Fibroblast of pulmonary artery (primary cell): Measurements from ENCODE around the gene TNN.
"Not testable (repeated sequence)": the region's sequence is repeated elsewhere in the genome, so short reads cannot be mapped to it uniquely, and the experiment has no call there.

ENCODE experiments used
- DNase-seq: peaks from one replicate; pipeline ENCODE4 v3.0.0-alpha.2; 2010; ENCODE audit warnings: low read depth
- H3K4me3 ChIP-seq: replicated peaks from 2 replicates; pipeline ENCODE4 v1.5.1; 2011; ENCODE audit warnings: low read depth, mild to moderate bottlenecking, control low read depth, low read length, moderate library complexity
- TF ChIP-seq, protein P1 (sequence below): IDR thresholded peaks from 2 replicates; pipeline ENCODE4 v1.5.1; 2011; ENCODE audit warnings: mild to moderate bottlenecking, control low read depth, low read length, inconsistent platforms; ENCODE audit errors: missing control alignments

TNN gene

DNA sequence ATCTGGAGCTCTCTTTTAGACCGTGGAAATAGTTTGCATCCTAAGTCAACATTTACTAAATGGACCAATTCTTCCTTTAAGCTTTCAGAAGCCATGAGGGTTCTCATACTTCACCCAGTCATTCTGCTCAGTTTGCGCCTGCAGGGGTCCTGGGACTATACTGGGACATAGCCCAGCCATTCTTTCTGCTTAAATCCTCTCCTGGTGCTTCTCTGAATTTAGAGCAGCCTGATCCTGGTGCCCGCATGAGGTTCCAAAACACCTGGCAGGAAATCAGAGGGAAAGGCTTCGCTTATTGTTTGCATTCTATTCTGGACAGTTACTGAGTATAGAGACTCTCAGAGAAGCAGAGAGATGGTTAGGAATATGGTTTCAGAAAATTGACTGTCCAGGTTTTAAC, 27.0 kb downstream of the TNN start:
- no peak for DNase-seq
- TF ChIP-seq, protein P1, sequence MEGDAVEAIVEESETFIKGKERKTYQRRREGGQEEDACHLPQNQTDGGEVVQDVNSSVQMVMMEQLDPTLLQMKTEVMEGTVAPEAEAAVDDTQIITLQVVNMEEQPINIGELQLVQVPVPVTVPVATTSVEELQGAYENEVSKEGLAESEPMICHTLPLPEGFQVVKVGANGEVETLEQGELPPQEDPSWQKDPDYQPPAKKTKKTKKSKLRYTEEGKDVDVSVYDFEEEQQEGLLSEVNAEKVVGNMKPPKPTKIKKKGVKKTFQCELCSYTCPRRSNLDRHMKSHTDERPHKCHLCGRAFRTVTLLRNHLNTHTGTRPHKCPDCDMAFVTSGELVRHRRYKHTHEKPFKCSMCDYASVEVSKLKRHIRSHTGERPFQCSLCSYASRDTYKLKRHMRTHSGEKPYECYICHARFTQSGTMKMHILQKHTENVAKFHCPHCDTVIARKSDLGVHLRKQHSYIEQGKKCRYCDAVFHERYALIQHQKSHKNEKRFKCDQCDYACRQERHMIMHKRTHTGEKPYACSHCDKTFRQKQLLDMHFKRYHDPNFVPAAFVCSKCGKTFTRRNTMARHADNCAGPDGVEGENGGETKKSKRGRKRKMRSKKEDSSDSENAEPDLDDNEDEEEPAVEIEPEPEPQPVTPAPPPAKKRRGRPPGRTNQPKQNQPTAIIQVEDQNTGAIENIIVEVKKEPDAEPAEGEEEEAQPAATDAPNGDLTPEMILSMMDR = no peak
- no peak overlapping the region for H3K4me3 ChIP-seq

DNA sequence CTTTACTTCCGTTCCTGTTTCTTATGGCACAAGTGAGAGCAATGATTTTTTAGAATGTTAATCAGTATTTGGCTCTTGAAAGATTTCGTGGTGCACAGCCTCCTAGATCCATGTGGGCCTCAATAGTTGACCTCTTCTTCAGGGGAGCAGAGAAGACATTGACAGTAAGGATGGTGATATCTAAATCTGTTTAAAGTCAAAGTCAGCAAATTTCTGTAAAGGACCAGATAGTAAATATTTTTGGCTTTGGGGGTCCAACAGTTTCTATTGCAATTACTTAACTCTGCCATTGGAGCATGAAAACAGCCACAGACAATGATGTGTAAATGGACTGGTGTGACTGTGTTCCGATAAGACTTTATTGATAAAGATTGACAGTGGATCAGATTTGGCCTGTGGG, 27.4 kb downstream of the TNN start:
- no peak for DNase-seq
- no peak overlapping the region for H3K4me3 ChIP-seq
- TF ChIP-seq, protein P1 = no peak

DNA sequence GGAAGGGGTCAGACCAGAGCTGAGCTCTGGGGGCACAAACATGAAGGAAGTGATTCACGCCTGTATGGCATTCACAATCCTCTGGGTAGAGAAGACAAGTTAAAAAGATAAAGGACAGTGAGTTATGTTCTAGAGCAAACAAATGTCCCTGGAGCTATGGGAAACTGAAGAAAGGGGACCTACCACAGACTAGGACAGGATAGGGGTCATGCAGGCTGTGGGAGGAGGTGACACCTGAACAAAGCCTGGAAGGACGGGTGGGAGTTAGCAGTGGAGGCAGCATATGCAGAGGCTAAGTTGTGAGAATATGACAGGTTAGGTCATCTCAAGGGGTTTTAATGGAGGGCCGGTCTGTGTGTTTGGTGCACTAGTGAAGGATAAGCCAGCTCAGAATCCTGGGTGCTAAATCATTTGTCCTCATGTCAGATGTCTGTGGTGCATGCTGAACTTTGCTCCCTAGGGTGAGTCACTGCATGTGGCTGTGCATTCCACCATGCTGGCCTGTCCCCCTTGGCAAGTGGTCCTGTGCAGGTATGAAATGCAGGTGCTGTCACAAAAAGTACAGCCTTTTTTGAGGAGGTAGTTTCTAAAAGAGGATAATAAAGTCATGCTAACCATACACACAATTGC, 28.5 kb downstream of the TNN start:
- TF ChIP-seq, protein P1 = no peak
- H3K4me3 ChIP-seq = no peak overlapping the region
- no peak for DNase-seq

DNA sequence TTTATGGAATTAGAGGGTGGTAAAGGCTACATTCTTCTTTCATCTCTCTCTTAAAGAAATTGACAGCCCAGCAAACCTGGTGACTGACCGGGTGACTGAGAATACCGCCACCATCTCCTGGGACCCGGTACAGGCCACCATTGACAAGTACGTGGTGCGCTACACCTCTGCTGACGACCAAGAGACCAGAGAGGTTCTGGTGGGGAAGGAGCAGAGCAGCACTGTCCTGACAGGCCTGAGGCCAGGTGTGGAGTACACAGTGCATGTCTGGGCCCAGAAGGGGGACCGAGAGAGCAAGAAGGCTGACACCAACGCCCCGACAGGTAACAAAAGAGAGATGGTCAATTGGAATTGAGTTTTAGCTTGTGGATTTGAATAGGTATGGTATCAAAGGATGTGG, 29.7 kb downstream of the TNN start:
- DNase-seq = no peak
- TF ChIP-seq, protein P1 = no peak
- no peak overlapping the region for H3K4me3 ChIP-seq

DNA sequence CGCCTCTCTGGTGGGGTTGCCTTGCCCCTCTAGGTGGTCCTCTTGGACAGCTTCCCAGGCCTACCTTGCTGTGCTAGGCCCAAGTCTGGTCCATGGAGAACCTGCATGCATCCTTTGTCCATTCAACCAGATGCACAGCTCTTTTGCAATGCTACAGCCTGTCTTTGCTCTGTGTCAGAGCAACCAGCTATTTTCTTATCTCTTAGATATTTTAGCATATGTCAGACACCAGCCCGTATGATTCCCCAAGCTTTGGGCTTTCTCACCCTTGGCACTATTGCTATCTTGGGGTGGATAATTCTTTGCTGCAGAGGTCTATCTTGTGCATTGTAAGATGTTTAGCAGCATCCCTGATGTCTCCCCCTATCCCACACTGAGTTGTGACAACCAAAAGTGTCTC, 32.3 kb downstream of the TNN start:
- no peak overlapping the region for H3K4me3 ChIP-seq
- DNase-seq = no peak
- TF ChIP-seq, protein P1 = no peak

DNA sequence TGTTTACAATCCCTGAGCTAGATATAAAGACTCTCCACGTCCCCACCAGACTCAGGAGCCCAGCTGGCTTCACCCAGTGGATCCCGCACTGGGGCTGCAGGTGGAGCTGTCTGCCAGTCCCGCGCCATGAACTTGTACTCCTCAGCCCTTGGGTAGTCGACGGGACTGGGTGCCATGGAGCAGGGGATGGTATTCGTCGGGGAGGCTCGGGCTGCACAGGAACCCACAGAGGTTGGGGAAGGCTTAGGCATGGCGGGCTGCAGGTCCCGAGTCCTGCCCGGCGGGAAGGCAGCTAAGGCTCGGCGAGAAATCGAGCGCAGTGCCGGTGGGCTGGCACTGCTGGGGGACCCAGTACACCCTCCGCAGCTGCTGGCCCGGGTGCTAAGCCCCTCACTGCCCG, 34.5 kb downstream of the TNN start:
- H3K4me3 ChIP-seq, DNase-seq: not testable (repeated sequence)

DNA sequence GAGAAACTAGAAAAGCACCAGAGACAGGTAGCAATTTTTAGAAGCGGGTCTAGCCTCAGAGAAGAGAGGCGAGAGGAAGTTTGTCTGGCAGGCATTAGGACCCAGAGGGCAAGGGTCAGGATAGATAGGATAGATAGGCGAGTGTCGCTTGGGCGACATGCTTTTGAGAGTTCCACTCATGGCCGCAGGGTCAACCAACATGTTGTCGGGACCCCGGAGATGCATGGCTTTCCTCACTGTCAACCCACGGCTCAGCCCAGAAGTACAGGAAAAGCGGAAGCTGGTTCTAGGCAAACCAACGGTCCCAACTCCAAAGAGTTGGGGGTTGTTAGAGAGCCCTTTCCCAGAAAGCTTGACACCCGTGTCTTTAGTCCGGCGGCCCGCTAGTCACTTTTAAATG, 38.9 kb downstream of the TNN start:
- H3K4me3 ChIP-seq, DNase-seq: not testable (repeated sequence)

DNA sequence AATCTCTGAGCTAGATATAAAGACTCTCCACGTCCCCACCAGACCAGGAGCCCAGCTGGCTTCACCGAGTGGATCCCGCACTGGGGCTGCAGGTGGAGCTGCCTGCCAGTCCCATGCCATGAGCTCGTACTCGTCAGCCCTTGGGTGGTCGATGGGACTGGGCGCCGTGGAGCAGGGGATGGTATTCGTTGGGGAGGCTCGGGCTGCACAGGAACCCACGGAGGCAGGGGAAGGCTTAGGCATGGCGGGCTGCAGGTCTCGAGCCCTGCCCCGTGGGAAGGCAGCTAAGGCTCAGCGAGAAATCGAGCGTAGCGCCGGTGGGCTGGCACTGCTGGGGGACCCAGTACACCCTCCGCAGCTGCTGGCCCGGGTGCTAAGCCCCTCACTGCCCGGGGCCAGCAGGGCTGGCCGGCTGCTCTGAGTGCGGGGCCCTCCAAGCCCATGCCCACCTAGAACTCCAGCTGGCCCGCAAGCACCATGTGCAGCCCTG, 40.7 kb downstream of the TNN start:
- not testable (repeated sequence) for DNase-seq, H3K4me3 ChIP-seq
